Right atrium auricular region (tissue), 2 donors: ENCODE measurements around the gene SNRNP200. TPM values are rescaled to one million over a fixed set of nuclear protein-coding genes. Genes with fewer than 3 reads are reported as not detected.
A peak's percentile ranks its signal among the peaks of the same experiment; 100 is the strongest.

Experiments used
- DNase-seq: peaks from one replicate; pipeline ENCODE4 v3.0.0-alpha.2; 2019; ENCODE audit warnings: low spot score
- H3K27ac ChIP-seq, 2 donors: fragments of 200-600 bp; sonication (generic); 1 replicate in 1 of 2; 2 replicates in 1 of 2; pipeline ENCODE4 v1.5.1; 2016 to 2019
- H3K27me3 ChIP-seq, 2 donors: fragments of 200-600 bp; sonication (generic); one replicate each; pipeline versions ENCODE4 v1.5.1 to v1.6.0; 2017 to 2019
- H3K36me3 ChIP-seq: fragments of 200-600 bp; sonication (generic); one replicate; pipeline ENCODE4 v1.5.1; 2016
- H3K4me1 ChIP-seq, 2 donors: fragments of 200-600 bp; sonication (generic); one replicate each; pipeline versions ENCODE4 v1.5.1 to v1.6.0; 2017 to 2019
- H3K4me3 ChIP-seq, 2 donors: fragments of 200-600 bp; sonication (generic); 1 replicate in 1 of 2; 2 replicates in 1 of 2; pipeline ENCODE4 v1.5.1; 2017 to 2019; ENCODE audit warnings: mild to moderate bottlenecking in 1 of 2, moderate library complexity in 1 of 2
- H3K9me3 ChIP-seq, 2 donors: fragments of 200-600 bp; sonication (generic); one replicate each; pipeline ENCODE4 v1.5.1; 2019
- CTCF ChIP-seq, 2 donors: fragments of 200-600 bp; sonication (generic); IDR thresholded peaks; one replicate each; pipeline ENCODE4 v1.5.1; 2019; ENCODE audit warnings: antibody characterized with exemption in 2 of 2
- total RNA-seq, 2 donors: library from RNA; depleted of rRNA; stranded (reverse); fragments of >200 nt; gene quantifications; one replicate each; pipeline ENCODE4 v1.1.0, GENCODE V29; 2016

Gene SNRNP200
- total RNA-seq, 2 donors from 2014 or later, result 42.2 to 68.8 TPM

GRCh38 chr2:96264086-96264485 is 41.3 kb downstream of the SNRNP200 start:
- peak overlapping the region; percentile 96 to 97 for H3K27ac ChIP-seq
- no peaks in the 10 kb centered on the region for H3K9me3 ChIP-seq
- no peaks in the 10 kb centered on the region for H3K27me3 ChIP-seq
- TF ChIP-seq CTCF (IDR thresholded peaks at IDR 0.05), result no peak
- no peak for DNase-seq
- H3K4me1 ChIP-seq, result peaks cover 5 to 76% of the 10 kb centered on the region in 2 donors
- peak overlapping the region; percentile 97 to 98 for H3K4me3 ChIP-seq
- peaks cover 24% of the 10 kb centered on the region for H3K36me3 ChIP-seq

- Histone ChIP-seq H3K4me1 (peaks cover 7 to 89% of the 10 kb centered on the region in 2 donors), H3K27me3 (no peaks in the 10 kb centered on the region), H3K27ac (peak overlapping the region; percentile 96 to 97), H3K9me3 (no peaks in the 10 kb centered on the region), H3K4me3 (no peak overlapping the region), H3K36me3 (peaks cover 19% of the 10 kb centered on the region)
- TF ChIP-seq CTCF (IDR thresholded peaks at IDR 0.05), result no peak
- no peak for DNase-seq
These were observed 43.0 kb downstream of the SNRNP200 start for GRCh38 chr2:96262306-96262705.

DNA sequence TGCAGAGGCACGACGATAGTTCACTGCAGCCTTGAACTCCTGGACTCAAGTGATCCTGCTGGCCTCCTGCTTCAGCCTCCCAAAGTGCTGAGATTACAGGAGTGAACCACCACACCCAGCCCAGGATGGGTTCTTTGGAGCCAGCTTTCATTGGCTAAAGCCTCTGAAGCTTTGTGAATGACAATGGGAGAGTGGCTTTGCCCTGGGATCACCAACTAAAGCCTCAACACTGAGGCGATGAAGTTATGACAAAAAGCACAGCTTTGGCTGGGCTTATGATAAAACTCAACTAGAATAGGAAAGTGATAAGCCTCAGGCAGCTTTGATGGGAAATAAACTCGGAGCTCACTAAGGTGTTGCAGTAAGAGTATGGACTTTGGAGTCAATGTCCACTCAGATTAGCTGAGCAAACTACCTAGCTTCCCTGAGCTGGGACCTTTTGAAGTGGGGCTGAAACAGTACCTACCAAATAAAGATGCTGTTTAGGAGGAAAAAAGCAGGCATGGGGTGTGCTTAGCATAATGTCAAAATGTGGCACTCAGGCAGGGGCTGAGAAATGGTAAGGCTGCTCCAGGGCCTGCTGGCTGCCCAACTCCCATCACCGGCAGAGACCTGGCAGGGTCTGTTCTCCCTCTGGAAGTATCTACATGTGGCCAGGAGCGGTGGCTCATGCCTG is 43.9 kb downstream of the SNRNP200 start:
- no peak for DNase-seq
- Histone ChIP-seq H3K27ac (peak overlapping the region; percentile 96 to 97), H3K27me3 (no peaks in the 10 kb centered on the region), H3K4me3 (no peak overlapping the region), H3K36me3 (peaks cover 19% of the 10 kb centered on the region), H3K9me3 (no peaks in the 10 kb centered on the region), H3K4me1 (peaks cover 7 to 88% of the 10 kb centered on the region in 2 donors)
- no peak for TF ChIP-seq CTCF (IDR thresholded peaks at IDR 0.05)

GRCh38 chr2:96260387-96261260 is 44.7 kb downstream of the SNRNP200 start:
- peak overlapping the region; percentile 96 to 97 for H3K27ac ChIP-seq
- peak; percentile 80 for DNase-seq
- TF ChIP-seq CTCF (IDR thresholded peaks at IDR 0.05), result peak in 1 of 2 donors; percentile 56
- H3K4me3 ChIP-seq, result peak overlapping the region; percentile 0 to 18
- no peaks in the 10 kb centered on the region for H3K9me3 ChIP-seq
- H3K4me1 ChIP-seq, result peaks cover 5 to 93% of the 10 kb centered on the region in 2 donors
- peaks cover 25% of the 10 kb centered on the region for H3K36me3 ChIP-seq
- H3K27me3 ChIP-seq, result no peaks in the 10 kb centered on the region

- peaks cover 5 to 98% of the 10 kb centered on the region in 2 donors for H3K4me1 ChIP-seq
These were observed 45.8 kb downstream of the SNRNP200 start for GRCh38 chr2:96259497-96259921.

More at GRCh38 chr2:96259497-96259921, 45.8 kb downstream of the SNRNP200 start:
- Histone ChIP-seq H3K4me3 (peak overlapping the region; percentile 0 to 18), H3K36me3 (peaks cover 37% of the 10 kb centered on the region), H3K27me3 (no peaks in the 10 kb centered on the region), H3K9me3 (no peaks in the 10 kb centered on the region), H3K27ac (peak overlapping the region; percentile 96 to 97)
- no peak for TF ChIP-seq CTCF (IDR thresholded peaks at IDR 0.05)
- no peak for DNase-seq
